ENCODE data around the gene ZNF670. TPM values are rescaled to one million over a fixed set of nuclear protein-coding genes. Genes with fewer than 3 reads are reported as not detected.
A peak's percentile ranks its signal among the peaks of the same experiment; 100 is the strongest.

The ZNF670 gene
- total and polyA plus RNA-seq, 9 of the 15 experiments (the other 6 are each of a cell fraction or from before 2014, with no cell fraction given), result 7.1 to 23.4 (median 11.8) TPM

DNA sequence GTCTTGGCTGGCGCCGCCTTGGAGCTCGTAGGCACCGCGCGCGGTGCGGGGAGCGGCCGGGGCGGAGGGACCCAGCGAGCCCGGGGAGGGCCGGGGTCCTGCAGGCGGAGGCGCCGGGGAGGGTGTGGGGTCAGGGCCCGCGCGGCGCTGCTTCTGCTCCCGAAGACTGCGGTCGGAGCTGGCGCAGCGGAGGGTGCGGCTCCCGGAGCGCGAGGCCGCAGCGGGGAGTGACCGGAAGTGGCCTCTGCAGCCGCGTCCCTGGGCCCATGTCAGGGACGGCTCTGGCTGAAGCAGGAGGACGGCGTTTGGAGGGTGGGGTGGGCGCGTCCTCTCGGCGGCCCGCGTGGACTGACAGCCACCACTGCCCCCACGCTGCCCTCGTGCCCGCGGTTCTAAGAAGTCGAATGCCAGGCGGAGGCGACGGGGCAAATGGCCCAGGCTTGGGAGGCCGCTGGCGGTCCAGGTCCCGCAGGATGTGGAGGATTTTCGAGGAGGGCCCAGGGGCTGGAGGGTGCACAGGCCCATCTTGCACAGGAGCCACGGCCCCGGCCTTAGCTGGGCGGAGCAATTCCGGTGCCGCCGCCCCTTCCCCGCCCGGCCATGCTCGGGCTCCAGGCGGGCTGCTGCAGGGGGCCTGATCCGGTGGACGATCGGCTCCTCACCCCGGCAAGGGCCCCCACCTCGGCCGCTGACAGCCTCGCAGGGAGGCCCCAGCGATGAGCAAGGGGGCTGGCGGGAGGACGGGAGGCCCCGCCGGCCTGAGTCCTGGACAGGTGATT is 33.3 kb upstream of the ZNF670 start (continued):
- TF ChIP-seq, protein P1, sequence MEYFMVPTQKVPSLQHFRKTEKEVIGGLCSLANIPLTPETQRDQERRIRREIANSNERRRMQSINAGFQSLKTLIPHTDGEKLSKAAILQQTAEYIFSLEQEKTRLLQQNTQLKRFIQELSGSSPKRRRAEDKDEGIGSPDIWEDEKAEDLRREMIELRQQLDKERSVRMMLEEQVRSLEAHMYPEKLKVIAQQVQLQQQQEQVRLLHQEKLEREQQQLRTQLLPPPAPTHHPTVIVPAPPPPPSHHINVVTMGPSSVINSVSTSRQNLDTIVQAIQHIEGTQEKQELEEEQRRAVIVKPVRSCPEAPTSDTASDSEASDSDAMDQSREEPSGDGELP (CRISPR knock-in tag; IDR thresholded peaks at IDR 0.05; ENCODE audit: borderline replicate concordance), result peak; percentile 69; the same call in 1 of the 2 replicates
- TF ChIP-seq RB1 (IDR thresholded peaks at IDR 0.05; ENCODE audit: low read depth), result peak; percentile 77
- 0 out of 4 replicates have a peak, but pooled peaks of 1 of the 2 experiments have one; percentile 39 for TF ChIP-seq MLLT1 (IDR thresholded peaks at IDR 0.05)
- TF ChIP-seq CREM (IDR thresholded peaks at IDR 0.05; ENCODE audit: low read depth), result no peak; the same call in 1 of the 2 replicates
- no peak for TF ChIP-seq HMBOX1 (IDR thresholded peaks at IDR 0.05)
- no peak for TF ChIP-seq XRCC4 (IDR thresholded peaks at IDR 0.05; ENCODE audit: extremely low read depth, insufficient read depth, insufficient read length)
- no peak for TF ChIP-seq PURB (CRISPR knock-in tag; IDR thresholded peaks at IDR 0.05; ENCODE audit: low read depth)
- TF ChIP-seq ASH1L (IDR thresholded peaks at IDR 0.05; ENCODE audit: borderline replicate concordance, low read depth, partially characterized antibody), result no peak
- TF ChIP-seq SP1 (CRISPR knock-in tag; IDR thresholded peaks at IDR 0.05), result no peak
- TF ChIP-seq, protein P2, sequence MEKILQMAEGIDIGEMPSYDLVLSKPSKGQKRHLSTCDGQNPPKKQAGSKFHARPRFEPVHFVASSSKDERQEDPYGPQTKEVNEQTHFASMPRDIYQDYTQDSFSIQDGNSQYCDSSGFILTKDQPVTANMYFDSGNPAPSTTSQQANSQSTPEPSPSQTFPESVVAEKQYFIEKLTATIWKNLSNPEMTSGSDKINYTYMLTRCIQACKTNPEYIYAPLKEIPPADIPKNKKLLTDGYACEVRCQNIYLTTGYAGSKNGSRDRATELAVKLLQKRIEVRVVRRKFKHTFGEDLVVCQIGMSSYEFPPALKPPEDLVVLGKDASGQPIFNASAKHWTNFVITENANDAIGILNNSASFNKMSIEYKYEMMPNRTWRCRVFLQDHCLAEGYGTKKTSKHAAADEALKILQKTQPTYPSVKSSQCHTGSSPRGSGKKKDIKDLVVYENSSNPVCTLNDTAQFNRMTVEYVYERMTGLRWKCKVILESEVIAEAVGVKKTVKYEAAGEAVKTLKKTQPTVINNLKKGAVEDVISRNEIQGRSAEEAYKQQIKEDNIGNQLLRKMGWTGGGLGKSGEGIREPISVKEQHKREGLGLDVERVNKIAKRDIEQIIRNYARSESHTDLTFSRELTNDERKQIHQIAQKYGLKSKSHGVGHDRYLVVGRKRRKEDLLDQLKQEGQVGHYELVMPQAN (IDR thresholded peaks at IDR 0.05; ENCODE audit: borderline replicate concordance), result no peak
- TF ChIP-seq CBX1 (IDR thresholded peaks at IDR 0.05; ENCODE audit: low read depth), result peak; percentile 84; the same call in 1 of the 2 replicates
- TF ChIP-seq PRPF4 (IDR thresholded peaks at IDR 0.05; ENCODE audit: insufficient read depth, low read depth, low read length, poor library complexity, severe bottlenecking), result no peak
- TF ChIP-seq ZNF695 (CRISPR knock-in tag; IDR thresholded peaks at IDR 0.05), result no peak
- no peak for TF ChIP-seq NR4A1 (CRISPR knock-in tag; IDR thresholded peaks at IDR 0.05)
- 0 out of 2 replicates have a peak, but pooled peaks have one; percentile 27 for TF ChIP-seq NR4A1 (tag; IDR thresholded peaks at IDR 0.05)
- TF ChIP-seq ETV6 (IDR thresholded peaks at IDR 0.05; ENCODE audit: borderline replicate concordance in 1 of 2, low read depth in 2 of 2, low read length in 1 of 2), result no peak
- TF ChIP-seq ETV6 (CRISPR knock-in tag; IDR thresholded peaks at IDR 0.05; ENCODE audit: borderline replicate concordance), result no peak
- peak in 1 of 2 experiments; percentile 50; a peak in 1 of 4 replicates for TF ChIP-seq TRIM24 (IDR thresholded peaks at IDR 0.05)
- TF ChIP-seq CHD1 (IDR thresholded peaks at IDR 0.05; ENCODE audit: low read length), result no peak
- TF ChIP-seq, protein P3, sequence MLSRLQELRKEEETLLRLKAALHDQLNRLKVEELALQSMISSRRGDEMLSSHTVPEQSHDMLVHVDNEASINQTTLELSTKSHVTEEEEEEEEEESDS (CRISPR knock-in tag; IDR thresholded peaks at IDR 0.05), result no peak
- no peak for TF ChIP-seq ZNF217 (CRISPR knock-in tag; IDR thresholded peaks at IDR 0.05)
- TF ChIP-seq ZBTB1 (CRISPR knock-in tag; IDR thresholded peaks at IDR 0.05; ENCODE audit: borderline replicate concordance, low read depth), result peak; percentile 71; the same call in 1 of the 2 replicates
- TF ChIP-seq POLR2G (IDR thresholded peaks at IDR 0.05; ENCODE audit: low read depth, low read length), result peak; percentile 91

All from K562 (cell line).